Esophagus muscularis mucosa (tissue), 3 donors: ENCODE results near the gene SPATA25.

Experiments
- EP300 ChIP-seq: sonication (generic); formaldehyde crosslinking; IDR thresholded peaks from one replicate; pipeline ENCODE4 v1.6.1; 2017; ENCODE audit warnings: antibody characterized with exemption
- TF ChIP-seq, protein P1 (sequence below), 3 experiments: fragments of 200-600 bp in 2 of 3; fragments of 450-650 bp in 1 of 3; sonication (generic) in 2 of 3; IDR thresholded peaks; one replicate each; pipeline ENCODE4 v1.5.1; 2017 to 2019; ENCODE audit warnings: antibody characterized with exemption in 3 of 3, mild to moderate bottlenecking in 2 of 3, moderate library complexity in 1 of 3

DNA sequence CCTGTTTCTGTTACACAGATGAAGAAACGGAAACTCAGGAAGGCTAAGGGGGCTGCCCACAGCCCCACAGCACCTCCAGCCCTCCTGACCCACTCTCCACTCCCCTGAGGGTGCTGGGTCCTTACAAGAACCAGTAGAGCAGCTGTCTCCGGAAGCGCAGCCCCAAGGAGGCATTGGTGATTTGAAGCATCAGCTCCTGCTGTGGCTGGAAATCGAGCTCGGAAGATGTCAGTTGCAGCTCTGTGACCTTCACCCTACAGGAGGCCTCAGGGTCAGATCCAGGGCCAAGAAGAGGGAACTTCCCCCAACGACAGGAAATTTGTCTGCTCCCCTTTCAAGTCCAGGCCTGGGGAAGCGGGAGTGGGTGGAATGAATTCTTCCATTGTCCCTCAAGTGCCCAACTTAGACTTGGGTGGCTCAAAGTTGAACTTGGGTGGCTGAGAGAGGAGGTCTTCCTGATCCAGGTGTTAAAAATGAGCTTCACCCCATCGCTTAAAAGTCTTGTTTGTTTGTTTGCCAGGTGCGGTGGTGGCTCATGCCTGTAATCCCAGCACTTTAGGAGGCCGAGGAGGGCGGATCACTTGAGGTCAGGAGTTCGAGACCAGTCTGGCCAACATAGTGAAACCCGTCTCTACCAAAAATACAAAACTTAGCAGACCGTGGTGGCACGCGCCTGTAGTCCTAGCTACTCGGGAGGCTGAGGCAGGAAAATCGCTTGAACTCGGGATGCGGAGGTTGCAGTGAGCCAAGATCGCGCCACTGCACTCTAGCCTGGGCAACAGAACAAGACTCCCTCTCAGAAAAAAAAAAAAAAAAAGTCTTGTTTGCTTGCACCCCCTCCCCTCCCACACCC lies 22.6 kb upstream of the SPATA25 start:
- TF ChIP-seq, protein P1, sequence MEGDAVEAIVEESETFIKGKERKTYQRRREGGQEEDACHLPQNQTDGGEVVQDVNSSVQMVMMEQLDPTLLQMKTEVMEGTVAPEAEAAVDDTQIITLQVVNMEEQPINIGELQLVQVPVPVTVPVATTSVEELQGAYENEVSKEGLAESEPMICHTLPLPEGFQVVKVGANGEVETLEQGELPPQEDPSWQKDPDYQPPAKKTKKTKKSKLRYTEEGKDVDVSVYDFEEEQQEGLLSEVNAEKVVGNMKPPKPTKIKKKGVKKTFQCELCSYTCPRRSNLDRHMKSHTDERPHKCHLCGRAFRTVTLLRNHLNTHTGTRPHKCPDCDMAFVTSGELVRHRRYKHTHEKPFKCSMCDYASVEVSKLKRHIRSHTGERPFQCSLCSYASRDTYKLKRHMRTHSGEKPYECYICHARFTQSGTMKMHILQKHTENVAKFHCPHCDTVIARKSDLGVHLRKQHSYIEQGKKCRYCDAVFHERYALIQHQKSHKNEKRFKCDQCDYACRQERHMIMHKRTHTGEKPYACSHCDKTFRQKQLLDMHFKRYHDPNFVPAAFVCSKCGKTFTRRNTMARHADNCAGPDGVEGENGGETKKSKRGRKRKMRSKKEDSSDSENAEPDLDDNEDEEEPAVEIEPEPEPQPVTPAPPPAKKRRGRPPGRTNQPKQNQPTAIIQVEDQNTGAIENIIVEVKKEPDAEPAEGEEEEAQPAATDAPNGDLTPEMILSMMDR (IDR thresholded peaks at IDR 0.05) = no peak
- TF ChIP-seq EP300 = no peak
